GM21786 (cell line): ENCODE measurements around the gene SYP.

ENCODE experiments used
- ATAC-seq: cut with Tn5 transposase; IDR thresholded peaks from one replicate; pipeline ENCODE4 v1.9.1; 2021; ENCODE audit not compliant: unreplicated experiment

The SYP gene

GRCh38 chrX:49199906-49200771 is at the start of gene SYP:
TSS of gene SYP (minus strand) at chrX:49200193. CDS start at chrX:49200186, 7 bp downstream.
- ATAC-seq = peak; percentile 94

- ATAC-seq = no peak
These were observed 49.6 kb upstream of the SYP start for GRCh38 chrX:49249616-49250015.

GRCh38 chrX:49249071-49249470 is 49.1 kb upstream of the SYP start:
- ATAC-seq = no peak

GRCh38 chrX:49247916-49248811 is 48.2 kb upstream of the SYP start:
- ATAC-seq = no peak

GRCh38 chrX:49247346-49247745 is 47.4 kb upstream of the SYP start:
- ATAC-seq = no peak

GRCh38 chrX:49246541-49246940 is 46.5 kb upstream of the SYP start:
- no peak for ATAC-seq

- ATAC-seq = no peak
These were observed 44.2 kb upstream of the SYP start for GRCh38 chrX:49244207-49244606.

- ATAC-seq = no peak
These were observed 43.2 kb upstream of the SYP start for GRCh38 chrX:49243166-49243565.

GRCh38 chrX:49242545-49243066 is 42.6 kb upstream of the SYP start:
- no peak for ATAC-seq

- no peak for ATAC-seq
These were observed 38.7 kb upstream of the SYP start for GRCh38 chrX:49238735-49239134.

GRCh38 chrX:49237060-49237459 is 37.1 kb upstream of the SYP start:
- no peak for ATAC-seq

- no peak for ATAC-seq
These were observed 34.0 kb upstream of the SYP start for GRCh38 chrX:49233887-49234555.

- no peak for ATAC-seq
These were observed 33.2 kb upstream of the SYP start, which contains the start of gene CACNA1F for GRCh38 chrX:49233176-49233575. TSS of gene CACNA1F (minus strand) at chrX:49233340. CDS start at chrX:49233309, 31 bp downstream.

GRCh38 chrX:49232525-49232924 is 32.5 kb upstream of the SYP start:
- no peak for ATAC-seq

GRCh38 chrX:49231333-49232000 is 31.5 kb upstream of the SYP start:
- ATAC-seq = no peak

GRCh38 chrX:49230500-49231232 is 30.7 kb upstream of the SYP start:
- ATAC-seq = peak; percentile 48

- no peak for ATAC-seq
These were observed 28.2 kb upstream of the SYP start for GRCh38 chrX:49228185-49228584.

GRCh38 chrX:49227726-49228125 is 27.7 kb upstream of the SYP start:
- no peak for ATAC-seq

- ATAC-seq = no peak
These were observed 27.0 kb upstream of the SYP start for GRCh38 chrX:49226946-49227345.

GRCh38 chrX:49225858-49226257 is 25.9 kb upstream of the SYP start:
- no peak for ATAC-seq
